Gastroesophageal sphincter (tissue), 4 donors: Measurements from ENCODE around the gene GLI1. TPM values are rescaled to one million over a fixed set of nuclear protein-coding genes. Genes with fewer than 3 reads are reported as not detected.

Experiments used
- ATAC-seq: fragments of 150-250 bp; one replicate; pipeline ENCODE4 v1.9.1; 2016; ENCODE audit warnings: mild to moderate bottlenecking, moderate library complexity
- H3K27ac ChIP-seq, 4 donors: fragments of 200-600 bp; sonication (generic) in 3 of 4; 1 replicate in 3 of 4; 2 replicates in 1 of 4; pipeline ENCODE4 v1.5.1; 2016 to 2019
- H3K27me3 ChIP-seq: fragments of 200-600 bp; sonication (generic); one replicate; pipeline ENCODE4 v1.5.1; 2019
- H3K36me3 ChIP-seq, 2 donors: fragments of 200-600 bp; sonication (generic); one replicate each; pipeline ENCODE4 v1.5.1; 2019; ENCODE audit warnings: control low read depth in 1 of 2
- H3K4me1 ChIP-seq, 3 donors: fragments of 200-600 bp; sonication (generic); 1 replicate in 2 of 3; 2 replicates in 1 of 3; pipeline ENCODE4 v1.5.1; 2016 to 2019; ENCODE audit warnings: control low read depth in 2 of 3
- H3K4me3 ChIP-seq, 2 donors: fragments of 200-600 bp; sonication (generic); one replicate each; pipeline ENCODE4 v1.5.1; 2019; ENCODE audit warnings: mild to moderate bottlenecking in 1 of 2, moderate library complexity in 1 of 2
- H3K9me3 ChIP-seq, 3 donors: fragments of 200-600 bp; sonication (generic); one replicate each; pipeline ENCODE4 v1.5.1; 2017 to 2019; ENCODE audit warnings: control low read depth in 2 of 3
- EP300 ChIP-seq: sonication (generic); formaldehyde crosslinking; IDR thresholded peaks from one replicate; pipeline ENCODE4 v1.6.1; 2017; ENCODE audit warnings: antibody characterized with exemption, mild to moderate bottlenecking
- POLR2A ChIP-seq, 2 donors: fragments of 450-650 bp; IDR thresholded peaks; one replicate each; pipeline ENCODE4 v1.6.1; 2017; ENCODE audit warnings: antibody characterized with exemption in 2 of 2, mild to moderate bottlenecking in 2 of 2, moderate library complexity in 1 of 2
- POLR2AphosphoS5 ChIP-seq: sonication (generic); formaldehyde crosslinking; IDR thresholded peaks from one replicate; pipeline ENCODE4 v1.6.1; 2017; ENCODE audit warnings: antibody characterized with exemption
- WGBS, 2 donors: methylation state at CpG; one replicate each; pipeline ENCODE4 v1.1.5; 2018; ENCODE audit warnings: low coverage in 1 of 2; 5-methylcytosine and 5-hydroxymethylcytosine counted together
- total RNA-seq, 4 donors: library from RNA; depleted of rRNA; stranded (reverse); fragments of >200 nt; gene quantifications; one replicate each; pipeline ENCODE4 v1.1.0, GENCODE V29; 2016
- TF ChIP-seq, protein P1 (sequence below), 4 experiments: fragments of 200-600 bp in 2 of 4; fragments of 450-650 bp in 2 of 4; sonication (generic) in 1 of 4; IDR thresholded peaks; one replicate each; pipeline ENCODE4 v1.5.1; 2017 to 2019; ENCODE audit warnings: antibody characterized with exemption in 4 of 4, mild to moderate bottlenecking in 2 of 4, moderate library complexity in 2 of 4

The GLI1 gene
- total RNA-seq, 4 donors from 2014 or later, result 0.15 to 3.6 (median 0.30) TPM

DNA sequence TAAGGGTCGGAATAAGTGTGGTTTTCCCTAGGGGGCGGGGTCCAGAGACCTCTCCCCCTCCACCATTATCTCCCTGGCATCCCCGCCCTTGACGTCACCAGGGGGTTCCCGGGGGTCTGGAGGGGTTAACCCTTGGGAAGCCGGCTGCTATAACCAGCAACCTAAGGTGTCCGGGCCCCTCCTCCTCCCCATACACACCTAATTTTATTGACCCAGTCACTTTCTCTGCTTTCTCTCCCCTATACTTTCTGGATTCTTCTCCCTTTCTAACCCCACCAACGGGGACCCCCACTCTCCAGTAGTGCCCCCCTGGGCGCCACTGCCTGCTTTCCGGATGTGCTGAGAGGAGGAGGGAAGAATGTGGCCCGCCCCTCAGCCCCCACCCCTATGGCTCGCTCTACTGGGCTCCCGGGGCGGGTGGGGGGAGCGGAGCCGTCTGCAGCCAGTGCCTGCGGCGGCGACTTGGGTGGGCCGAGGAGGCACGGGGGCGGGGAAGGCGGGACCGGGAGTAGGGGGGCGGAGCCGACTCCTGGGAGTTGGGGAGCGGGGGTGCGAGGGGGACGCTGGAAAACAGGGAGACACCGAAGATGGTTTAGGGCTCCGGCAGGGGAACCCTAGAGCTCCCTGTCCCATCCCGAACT lies 1.8 kb downstream of the GLI1 start:
- peak; percentile 44 for ATAC-seq
- TF ChIP-seq POLR2A (IDR thresholded peaks at IDR 0.05), result no peak
- TF ChIP-seq EP300, result no peak
- TF ChIP-seq POLR2AphosphoS5, result no peak
- TF ChIP-seq, protein P1, sequence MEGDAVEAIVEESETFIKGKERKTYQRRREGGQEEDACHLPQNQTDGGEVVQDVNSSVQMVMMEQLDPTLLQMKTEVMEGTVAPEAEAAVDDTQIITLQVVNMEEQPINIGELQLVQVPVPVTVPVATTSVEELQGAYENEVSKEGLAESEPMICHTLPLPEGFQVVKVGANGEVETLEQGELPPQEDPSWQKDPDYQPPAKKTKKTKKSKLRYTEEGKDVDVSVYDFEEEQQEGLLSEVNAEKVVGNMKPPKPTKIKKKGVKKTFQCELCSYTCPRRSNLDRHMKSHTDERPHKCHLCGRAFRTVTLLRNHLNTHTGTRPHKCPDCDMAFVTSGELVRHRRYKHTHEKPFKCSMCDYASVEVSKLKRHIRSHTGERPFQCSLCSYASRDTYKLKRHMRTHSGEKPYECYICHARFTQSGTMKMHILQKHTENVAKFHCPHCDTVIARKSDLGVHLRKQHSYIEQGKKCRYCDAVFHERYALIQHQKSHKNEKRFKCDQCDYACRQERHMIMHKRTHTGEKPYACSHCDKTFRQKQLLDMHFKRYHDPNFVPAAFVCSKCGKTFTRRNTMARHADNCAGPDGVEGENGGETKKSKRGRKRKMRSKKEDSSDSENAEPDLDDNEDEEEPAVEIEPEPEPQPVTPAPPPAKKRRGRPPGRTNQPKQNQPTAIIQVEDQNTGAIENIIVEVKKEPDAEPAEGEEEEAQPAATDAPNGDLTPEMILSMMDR (IDR thresholded peaks at IDR 0.05), result no peak
- 0% methylated on average over 8 to 11 of the region's 32 CpGs for WGBS, 2 donors

GRCh38 chr12:57461917-57462250 lies 2.3 kb downstream of the GLI1 start:
- peak; percentile 3 for ATAC-seq
- no peaks in the 10 kb centered on the region for H3K36me3 ChIP-seq
- H3K4me1 ChIP-seq, result peaks cover 0 to 44% (median 15%) of the 10 kb centered on the region in 3 donors
- WGBS, 2 donors, result 0 to 3% methylated on average over 4 to 6 of the region's 9 CpGs
- peaks cover 17% of the 10 kb centered on the region for H3K27me3 ChIP-seq
- TF ChIP-seq EP300, result no peak
- TF ChIP-seq, protein P1 (IDR thresholded peaks at IDR 0.05), result no peak
- no peak for TF ChIP-seq POLR2AphosphoS5
- TF ChIP-seq POLR2A (IDR thresholded peaks at IDR 0.05), result no peak
- no peaks in the 10 kb centered on the region for H3K9me3 ChIP-seq
- peak overlapping the region in 3 of 4 donors; percentile 84 to 85 (median 84) for H3K27ac ChIP-seq
- H3K4me3 ChIP-seq, result peak overlapping the region; percentile 26 to 71

More for the DNA sequence above, 1.8 kb downstream of the GLI1 start:
- Histone ChIP-seq H3K9me3 (no peaks in the 10 kb centered on the region), H3K36me3 (no peaks in the 10 kb centered on the region), H3K4me1 (peaks cover 0 to 44% (median 15%) of the 10 kb centered on the region in 3 donors), H3K27ac (peak overlapping the region in 3 of 4 donors; percentile 84 to 85 (median 84)), H3K4me3 (peak overlapping the region; percentile 26 to 71), H3K27me3 (peaks cover 15% of the 10 kb centered on the region)

DNA sequence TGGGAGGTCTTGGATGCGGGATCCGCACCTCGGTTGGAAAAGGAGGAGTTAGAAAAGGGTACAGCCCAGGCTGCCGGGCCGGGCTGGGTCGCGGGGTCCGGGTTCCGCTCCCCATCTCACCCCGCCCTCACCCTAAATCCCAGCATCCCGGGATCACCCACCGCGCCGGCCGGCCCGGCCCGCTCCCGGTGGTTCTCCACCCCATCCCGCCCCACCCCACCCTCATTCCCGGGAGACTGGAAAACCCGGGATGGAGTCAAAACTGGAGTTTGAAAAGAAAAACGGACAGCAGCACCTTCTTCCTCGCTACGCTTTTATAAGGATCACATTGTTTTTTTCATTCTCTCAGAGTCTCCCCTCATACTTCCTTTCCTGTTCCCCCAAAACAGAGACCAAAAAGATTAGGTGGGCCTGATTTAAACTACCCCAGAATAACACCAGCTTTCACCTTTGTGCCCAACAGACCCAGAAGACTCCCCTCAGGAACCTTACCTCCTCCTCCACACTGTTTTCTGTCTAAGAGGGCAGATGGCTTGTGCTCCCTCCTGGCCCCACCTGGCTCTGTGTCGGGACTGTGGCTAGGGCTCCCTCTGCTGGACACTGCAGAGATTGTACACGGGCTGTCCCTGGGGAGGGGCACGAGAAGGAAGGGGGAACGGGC lies 2.8 kb downstream of the GLI1 start:
- Histone ChIP-seq H3K4me3 (peak overlapping the region; percentile 26 to 71), H3K36me3 (no peaks in the 10 kb centered on the region), H3K4me1 (peaks cover 0 to 44% (median 15%) of the 10 kb centered on the region in 3 donors), H3K27me3 (peaks cover 22% of the 10 kb centered on the region), H3K27ac (peak overlapping the region; percentile 36 to 85 (median 84)), H3K9me3 (no peaks in the 10 kb centered on the region)
- WGBS, 2 donors, result 0 to 1% methylated on average over 4 to 12 of the region's 28 CpGs
- ATAC-seq, result peak; percentile 86
- TF ChIP-seq EP300, result no peak
- TF ChIP-seq, protein P1 (IDR thresholded peaks at IDR 0.05), result peak in 3 of 4 experiments; percentile 88 to 97 (median 88)

DNA sequence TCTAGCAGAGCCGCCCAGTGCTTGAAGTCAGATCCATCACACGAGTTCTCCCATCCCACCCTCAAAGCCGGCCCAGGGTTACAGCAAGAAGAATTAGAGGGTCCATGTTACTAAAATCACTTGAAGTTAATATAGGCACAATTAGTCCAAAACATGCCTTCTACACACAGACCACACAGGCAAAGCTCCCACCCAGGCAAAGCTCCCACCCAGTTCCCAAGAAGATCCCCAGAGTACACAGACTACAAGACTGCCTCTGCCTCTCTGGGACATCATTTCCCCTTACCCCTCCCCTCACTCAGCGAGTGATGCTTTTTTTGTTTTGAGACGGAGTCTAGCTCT lies 3.3 kb downstream of the GLI1 start:
- no peak for TF ChIP-seq POLR2AphosphoS5
- TF ChIP-seq, protein P1 (IDR thresholded peaks at IDR 0.05), result no peak
- no peak for TF ChIP-seq POLR2A (IDR thresholded peaks at IDR 0.05)
- TF ChIP-seq EP300, result no peak
- Histone ChIP-seq H3K27ac (peak overlapping the region in 3 of 4 donors; percentile 84 to 85 (median 84)), H3K4me1 (peaks cover 0 to 44% (median 15%) of the 10 kb centered on the region in 3 donors), H3K36me3 (no peaks in the 10 kb centered on the region), H3K4me3 (peak overlapping the region in 1 of 2 donors; percentile 71), H3K9me3 (no peaks in the 10 kb centered on the region), H3K27me3 (peaks cover 27% of the 10 kb centered on the region)
- WGBS, 2 donors, result 0% methylated on average over 2 of the region's 5 CpGs; no CpG with 5 or more reads in 1 of the 2 donors
- ATAC-seq, result no peak

DNA sequence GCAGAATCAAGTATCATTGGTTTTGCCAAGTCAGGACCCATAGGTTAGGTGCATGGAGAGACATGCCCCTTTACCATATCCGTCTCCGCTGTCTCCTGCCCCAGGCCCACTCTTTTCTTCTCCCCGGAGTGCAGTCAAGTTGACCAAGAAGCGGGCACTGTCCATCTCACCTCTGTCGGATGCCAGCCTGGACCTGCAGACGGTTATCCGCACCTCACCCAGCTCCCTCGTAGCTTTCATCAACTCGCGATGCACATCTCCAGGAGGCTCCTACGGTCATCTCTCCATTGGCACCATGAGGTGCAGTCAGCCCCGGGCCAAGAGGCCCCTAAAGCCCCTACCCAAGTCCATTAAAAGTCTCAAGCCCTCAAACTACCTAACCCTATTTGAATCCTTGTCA lies 5.0 kb downstream of the GLI1 start:
- no peak for TF ChIP-seq EP300
- TF ChIP-seq POLR2AphosphoS5, result no peak
- TF ChIP-seq, protein P1 (IDR thresholded peaks at IDR 0.05), result no peak
- TF ChIP-seq POLR2A (IDR thresholded peaks at IDR 0.05), result no peak
- Histone ChIP-seq H3K36me3 (no peaks in the 10 kb centered on the region), H3K4me3 (no peak overlapping the region), H3K27ac (no peak overlapping the region), H3K27me3 (peaks cover 44% of the 10 kb centered on the region), H3K4me1 (peaks cover 0 to 34% (median 15%) of the 10 kb centered on the region in 3 donors), H3K9me3 (no peaks in the 10 kb centered on the region)
- WGBS, 2 donors, result 91 to 93% methylated on average over 9 to 12 of the region's 12 CpGs
- ATAC-seq, result no peak
